DOHH2 (cell line): ENCODE results near the gene EPC1.

Source experiments
- H3F3A ChIP-seq: fragments of 200-600 bp; sonication (generic), shearing (Covaris generic); 2 replicates; pipeline ENCODE4 v1.6.0; 2016; ENCODE audit warnings: antibody characterized with exemption, mild to moderate bottlenecking; ENCODE audit not compliant: control insufficient read depth, insufficient read depth
- H3K27ac ChIP-seq: fragments of 200-600 bp; sonication (generic); 2 replicates; pipeline ENCODE4 v1.5.1; 2014; ENCODE audit warnings: low read depth, mild to moderate bottlenecking, low read length, moderate library complexity
- H3K27me3 ChIP-seq: fragments of 200-600 bp; sonication (generic); 2 replicates; pipeline ENCODE4 v1.6.1; 2014; ENCODE audit warnings: mild to moderate bottlenecking, low read length, mixed read lengths; ENCODE audit not compliant: control insufficient read depth
- H3K36me3 ChIP-seq: fragments of 200-600 bp; sonication (generic); 2 replicates; pipeline ENCODE4 v1.6.1; 2014; ENCODE audit warnings: mild to moderate bottlenecking, low read length, moderate library complexity, mixed read lengths; ENCODE audit not compliant: control insufficient read depth
- H3K4me1 ChIP-seq: fragments of 200-600 bp; sonication (generic); 2 replicates; pipeline ENCODE4 v1.6.1; 2014; ENCODE audit warnings: mild to moderate bottlenecking, low read length, mixed read lengths; ENCODE audit not compliant: control insufficient read depth
- H3K4me2 ChIP-seq: fragments of 200-600 bp; sonication (generic); 2 replicates; pipeline ENCODE4 v1.6.0; 2014; ENCODE audit warnings: mild to moderate bottlenecking, low read length, moderate library complexity
- H3K4me3 ChIP-seq: fragments of 200-600 bp; sonication (generic); 2 replicates; pipeline ENCODE4 v1.5.1; 2014; ENCODE audit warnings: mild to moderate bottlenecking, low read length, mixed read lengths
- H3K79me2 ChIP-seq: fragments of 200-600 bp; sonication (generic); 2 replicates; pipeline ENCODE4 v1.6.1; 2014; ENCODE audit warnings: mild to moderate bottlenecking, low read length, mixed read lengths; ENCODE audit not compliant: control insufficient read depth
- H3K9me2 ChIP-seq: fragments of 200-600 bp; sonication (generic); replicated peaks from 2 replicates; pipeline ENCODE4 v1.6.1; 2014; ENCODE audit warnings: mild to moderate bottlenecking, low read length, mixed read lengths; ENCODE audit not compliant: control insufficient read depth
- H3K9me3 ChIP-seq: fragments of 200-600 bp; sonication (generic); 2 replicates; pipeline ENCODE4 v1.6.1; 2014; ENCODE audit warnings: antibody characterized with exemption, low read length, mixed read lengths; ENCODE audit not compliant: control insufficient read depth, insufficient read depth
- H4K20me1 ChIP-seq: fragments of 200-600 bp; sonication (generic); 2 replicates; pipeline ENCODE4 v1.6.0; 2014; ENCODE audit warnings: low read depth, mild to moderate bottlenecking, antibody characterized with exemption, low read length, moderate library complexity; ENCODE audit not compliant: control insufficient read depth, insufficient read depth
- EZH2phosphoT487 ChIP-seq: fragments of 200-600 bp; sonication (generic); IDR thresholded peaks from 2 replicates; pipeline ENCODE4 v1.6.1; 2017; ENCODE audit warnings: borderline replicate concordance, mild to moderate bottlenecking, antibody characterized with exemption, low read length, moderate library complexity, mixed read lengths
- TF ChIP-seq, protein P1 (sequence below): fragments of 200-600 bp; sonication (generic); IDR thresholded peaks from one replicate; pipeline ENCODE4 v1.5.1; 2014; ENCODE audit warnings: antibody characterized with exemption, mild to moderate bottlenecking, low read depth, low read length; ENCODE audit not compliant: poor library complexity, severe bottlenecking

Gene EPC1

GRCh38 chr10:32381165-32381564, 34.2 kb upstream of the EPC1 start:
- TF ChIP-seq, protein P1, sequence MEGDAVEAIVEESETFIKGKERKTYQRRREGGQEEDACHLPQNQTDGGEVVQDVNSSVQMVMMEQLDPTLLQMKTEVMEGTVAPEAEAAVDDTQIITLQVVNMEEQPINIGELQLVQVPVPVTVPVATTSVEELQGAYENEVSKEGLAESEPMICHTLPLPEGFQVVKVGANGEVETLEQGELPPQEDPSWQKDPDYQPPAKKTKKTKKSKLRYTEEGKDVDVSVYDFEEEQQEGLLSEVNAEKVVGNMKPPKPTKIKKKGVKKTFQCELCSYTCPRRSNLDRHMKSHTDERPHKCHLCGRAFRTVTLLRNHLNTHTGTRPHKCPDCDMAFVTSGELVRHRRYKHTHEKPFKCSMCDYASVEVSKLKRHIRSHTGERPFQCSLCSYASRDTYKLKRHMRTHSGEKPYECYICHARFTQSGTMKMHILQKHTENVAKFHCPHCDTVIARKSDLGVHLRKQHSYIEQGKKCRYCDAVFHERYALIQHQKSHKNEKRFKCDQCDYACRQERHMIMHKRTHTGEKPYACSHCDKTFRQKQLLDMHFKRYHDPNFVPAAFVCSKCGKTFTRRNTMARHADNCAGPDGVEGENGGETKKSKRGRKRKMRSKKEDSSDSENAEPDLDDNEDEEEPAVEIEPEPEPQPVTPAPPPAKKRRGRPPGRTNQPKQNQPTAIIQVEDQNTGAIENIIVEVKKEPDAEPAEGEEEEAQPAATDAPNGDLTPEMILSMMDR: no peak
- no peak for TF ChIP-seq EZH2phosphoT487
- no peak overlapping the region for H3K4me2 ChIP-seq
- H3K4me1 ChIP-seq: peaks cover 12% of the 10 kb centered on the region
- no peaks in the 10 kb centered on the region for H3K9me3 ChIP-seq
- H3K79me2 ChIP-seq: peaks cover 24% of the 10 kb centered on the region
- no peak overlapping the region for H3K4me3 ChIP-seq
- H3F3A ChIP-seq: peaks cover 7% of the 10 kb centered on the region
- H3K27me3 ChIP-seq: no peaks in the 10 kb centered on the region
- H3K9me2 ChIP-seq: no peaks in the 10 kb centered on the region
- H3K27ac ChIP-seq: no peak overlapping the region
- no peaks in the 10 kb centered on the region for H4K20me1 ChIP-seq
- no peaks in the 10 kb centered on the region for H3K36me3 ChIP-seq

DNA sequence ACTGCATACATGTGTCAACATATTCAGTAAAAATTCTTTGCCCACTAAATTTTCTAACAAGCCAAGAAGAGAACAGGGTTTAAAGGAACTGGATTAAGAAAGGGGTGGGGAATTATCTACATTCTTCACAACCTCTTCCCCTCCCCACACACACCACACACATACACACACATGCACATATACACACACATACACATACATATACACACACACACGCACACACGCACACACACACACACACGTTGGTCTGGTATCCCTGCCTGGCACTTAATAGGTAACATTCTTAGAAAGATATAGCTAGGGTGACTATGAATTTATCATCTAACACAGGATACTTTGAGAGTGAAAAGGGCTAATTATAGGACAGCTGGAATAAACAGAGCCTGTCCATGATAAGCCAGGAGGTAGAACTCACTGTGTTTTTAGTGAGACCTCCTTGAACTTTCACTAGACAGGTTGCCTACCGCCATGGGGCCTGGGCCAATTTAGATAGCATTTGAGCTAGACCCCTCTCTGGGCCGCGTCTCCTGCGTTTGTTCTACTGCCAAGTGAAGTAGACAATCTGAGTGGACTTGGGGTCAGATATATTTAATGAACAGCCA, 33.1 kb upstream of the EPC1 start:
- H3K4me3 ChIP-seq: peak overlapping the region; percentile 77
- H3K9me3 ChIP-seq: no peaks in the 10 kb centered on the region
- H3K4me1 ChIP-seq: peaks cover 22% of the 10 kb centered on the region
- peaks cover 35% of the 10 kb centered on the region for H3K79me2 ChIP-seq
- no peaks in the 10 kb centered on the region for H3K36me3 ChIP-seq
- H3K9me2 ChIP-seq: no peaks in the 10 kb centered on the region
- H3K27me3 ChIP-seq: no peaks in the 10 kb centered on the region
- no peak for TF ChIP-seq EZH2phosphoT487
- TF ChIP-seq, protein P1: no peak
- no peaks in the 10 kb centered on the region for H4K20me1 ChIP-seq
- H3K4me2 ChIP-seq: peak overlapping the region; percentile 88
- peak overlapping the region; percentile 76 for H3K27ac ChIP-seq
- peaks cover 7% of the 10 kb centered on the region for H3F3A ChIP-seq

DNA sequence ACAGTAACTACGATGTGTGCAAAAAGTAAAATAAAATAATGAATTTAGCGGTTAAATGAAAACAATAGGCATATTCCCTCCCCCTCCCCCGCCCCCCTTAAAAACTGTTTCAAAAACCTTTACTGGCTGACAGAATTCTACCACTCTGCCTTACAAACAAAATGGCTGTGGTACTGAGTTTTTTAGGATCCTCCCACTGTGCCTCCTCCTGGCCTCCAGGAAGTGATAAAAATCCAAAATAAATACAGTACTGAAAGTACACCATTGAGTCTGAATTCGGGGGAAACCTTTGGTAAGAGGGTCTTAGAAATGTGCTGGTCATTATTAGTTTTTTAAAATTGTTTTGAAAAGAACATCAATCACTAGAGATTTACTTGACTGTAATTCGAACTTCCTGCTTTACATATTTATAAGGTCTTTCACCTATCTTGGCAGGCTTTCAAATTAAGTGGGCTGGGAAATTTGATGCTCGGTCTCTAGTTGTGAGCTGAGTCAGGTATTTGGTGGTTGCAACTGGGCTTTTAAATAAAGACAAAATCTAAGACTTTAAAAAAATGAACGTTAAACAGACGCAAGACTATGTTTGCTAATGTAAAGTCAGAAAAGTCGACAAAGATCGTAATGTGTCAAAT, 32.5 kb upstream of the EPC1 start:
- Histone ChIP-seq H3K4me3 (peak overlapping the region; percentile 77), H4K20me1 (no peaks in the 10 kb centered on the region), H3K36me3 (no peaks in the 10 kb centered on the region), H3K4me2 (peak overlapping the region; percentile 88), H3K4me1 (peaks cover 25% of the 10 kb centered on the region), H3K79me2 (peaks cover 41% of the 10 kb centered on the region), H3K27ac (peak overlapping the region; percentile 76), H3K9me2 (no peaks in the 10 kb centered on the region), H3F3A (peaks cover 7% of the 10 kb centered on the region), H3K27me3 (no peaks in the 10 kb centered on the region), H3K9me3 (no peaks in the 10 kb centered on the region)
- TF ChIP-seq EZH2phosphoT487: no peak
- TF ChIP-seq, protein P1: no peak
